Panc1 (cell line): Measurements from ENCODE around the gene AOAH. TPM values are rescaled to one million over a fixed set of nuclear protein-coding genes. Genes with fewer than 3 reads are reported as not detected.

Experiments
- ATAC-seq: fragments of 200-7000 bp; cut with Tn5 transposase; 2 replicates; pipeline ENCODE4 v1.9.1; 2020; ENCODE audit warnings: mild to moderate bottlenecking, moderate library complexity
- BruUV-seq: library from RNA; stranded (reverse); fragments of 400-500 nt; replicated peaks from 2 replicates; lab custom pipeline; 2021; lab: Mats Ljungman, UMichigan
- CTCF ChIA-PET: fragments of 300-600 bp; sonication (Branson Sonifier 250); formaldehyde crosslinking; loops from one replicate; lab custom pipeline; 2022; ENCODE audit warnings: antibody characterized with exemption; lab: Charles Lee
- POLR2A ChIA-PET: fragments of 300-600 bp; sonication (Branson Sonifier 250); formaldehyde crosslinking; loops from one replicate; lab custom pipeline; 2022; ENCODE audit warnings: antibody characterized with exemption; lab: Charles Lee
- DNase-seq: peaks from one replicate; pipeline ENCODE4 v3.0.0-alpha.2; 2010; ENCODE audit warnings: low read depth, low spot score
- H3K27ac ChIP-seq: 2 replicates; pipeline ENCODE4 v1.5.1; 2011; ENCODE audit warnings: mild to moderate bottlenecking, low read length, inconsistent platforms
- H3K27me3 ChIP-seq: fragments of 200-500 bp; sonication (Bioruptor generic); 2 replicates; pipeline ENCODE4 v1.6.0; 2014; ENCODE audit warnings: low read length, inconsistent platforms; ENCODE audit not compliant: control insufficient read depth, insufficient read depth
- H3K36me3 ChIP-seq: fragments of 200-500 bp; sonication (Bioruptor generic); 2 replicates; pipeline ENCODE4 v1.5.1; 2014; ENCODE audit warnings: inconsistent platforms, mild to moderate bottlenecking, low read length, moderate library complexity; ENCODE audit not compliant: control insufficient read depth, insufficient read depth
- H3K4me1 ChIP-seq: 2 replicates; pipeline ENCODE4 v1.5.1; 2011; ENCODE audit warnings: inconsistent platforms, mild to moderate bottlenecking, low read length, moderate library complexity; ENCODE audit not compliant: control insufficient read depth, insufficient read depth
- H3K4me3 ChIP-seq, 2 experiments: 2 replicates each; pipeline ENCODE4 v1.5.1; 2011 to 2012; ENCODE audit warnings: low read depth in 2 of 2, low read length in 2 of 2, mild to moderate bottlenecking in 2 of 2, inconsistent platforms in 1 of 2, moderate library complexity in 1 of 2
- H3K9me3 ChIP-seq: fragments of 200-500 bp; sonication (Bioruptor generic); 2 replicates; pipeline ENCODE4 v1.5.1; 2014; ENCODE audit warnings: low read depth, mild to moderate bottlenecking, inconsistent platforms, low read length, moderate library complexity; ENCODE audit not compliant: control insufficient read depth, insufficient read depth
- POLR2AphosphoS5 ChIP-seq: IDR thresholded peaks from 2 replicates; pipeline ENCODE4 v1.6.1; 2012; ENCODE audit warnings: mild to moderate bottlenecking, low read depth, low read length, moderate library complexity
- REST ChIP-seq, 2 experiments: IDR thresholded peaks; 2 replicates each; pipeline ENCODE4 v1.6.1; 2011 to 2012; ENCODE audit warnings: low read depth in 2 of 2, control low read depth in 1 of 2, low read length in 1 of 2, mild to moderate bottlenecking in 1 of 2, moderate library complexity in 1 of 2; ENCODE audit not compliant: insufficient read depth in 1 of 2
- SIN3A ChIP-seq: IDR thresholded peaks from 2 replicates; pipeline ENCODE4 v1.6.1; 2012; ENCODE audit warnings: low read depth, mild to moderate bottlenecking, low read length, moderate library complexity, borderline replicate concordance; ENCODE audit not compliant: insufficient read depth
- TCF7L2 ChIP-seq: IDR thresholded peaks from 2 replicates; pipeline ENCODE4 v1.6.1; 2011; ENCODE audit warnings: mild to moderate bottlenecking, low read depth, low read length, inconsistent platforms
- in situ Hi-C: cut with HindIII; loops from 2 replicates; pipeline ENCODE4 v1.10.0; 2016; ENCODE audit warnings: low sequenced_read_pairs, low pct_unique_long_range_greater_than_20kb
- intact Hi-C: fragments of 100-400 bp; cut with micrococcal nuclease; formaldehyde crosslinking; loops from one replicate; pipeline ENCODE4 v1.10.0; 2022; ENCODE audit not compliant: unreplicated experiment
- total RNA-seq: library from RNA; stranded (reverse); gene quantifications from one replicate; pipeline ENCODE4 v1.2.1, GENCODE V29; 2021; ENCODE audit not compliant: unreplicated experiment
- TF ChIP-seq, protein P1 (sequence below): fragments of 450-650 bp; IDR thresholded peaks from 2 replicates; pipeline ENCODE4 v1.5.1; 2017; ENCODE audit warnings: mild to moderate bottlenecking

The AOAH gene
- total RNA-seq, 1 experiment from 2014 or later, result 0.31 TPM

DNA sequence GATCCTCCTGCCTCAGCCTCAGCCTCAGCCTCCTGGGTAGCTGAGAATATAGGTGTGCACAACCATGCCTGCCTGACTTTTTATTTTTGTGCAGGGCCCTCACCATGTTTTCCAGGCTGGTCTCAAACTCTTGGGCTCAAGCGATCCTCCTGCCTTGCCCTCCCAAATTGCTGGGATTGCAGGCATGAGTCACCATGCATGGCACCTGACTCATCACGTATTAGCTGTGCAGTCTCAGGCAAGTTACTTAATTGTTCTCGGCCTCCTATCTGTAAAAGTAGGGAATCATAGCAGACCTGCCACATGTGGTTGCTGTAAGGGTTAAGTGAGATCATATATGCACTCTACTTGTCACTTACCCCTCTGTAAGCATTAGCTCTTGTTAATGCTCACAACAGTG lies 217.5 kb downstream of the AOAH start:
- DNase-seq (no peak), ATAC-seq (peak; percentile 45)
- ChIA-PET CTCF (interaction anchor here (0.8 kb wide), 1 partner anchor 675 kb away, joined by 3 read pairs; no protein-coding TSS in a partner anchor), POLR2A (no interaction called here)
- intact Hi-C loops, result no loop called here
- Histone ChIP-seq H3K4me3 (no peak overlapping the region), H3K9me3 (peaks cover 3% of the 10 kb centered on the region; the same call in 1 of the 2 replicates), H3K4me1 (peaks cover 9% of the 10 kb centered on the region), H3K27ac (no peak overlapping the region; the same call in 1 of the 2 replicates), H3K36me3 (no peaks in the 10 kb centered on the region), H3K27me3 (no peaks in the 10 kb centered on the region)
- TF ChIP-seq POLR2AphosphoS5 (no peak), REST (IDR thresholded peaks at IDR 0.05; ENCODE audit: insufficient read depth in 1 of 2, low read depth in 2 of 2, low read length in 1 of 2) (no peak), TCF7L2 (no peak)
- TF ChIP-seq, protein P1, sequence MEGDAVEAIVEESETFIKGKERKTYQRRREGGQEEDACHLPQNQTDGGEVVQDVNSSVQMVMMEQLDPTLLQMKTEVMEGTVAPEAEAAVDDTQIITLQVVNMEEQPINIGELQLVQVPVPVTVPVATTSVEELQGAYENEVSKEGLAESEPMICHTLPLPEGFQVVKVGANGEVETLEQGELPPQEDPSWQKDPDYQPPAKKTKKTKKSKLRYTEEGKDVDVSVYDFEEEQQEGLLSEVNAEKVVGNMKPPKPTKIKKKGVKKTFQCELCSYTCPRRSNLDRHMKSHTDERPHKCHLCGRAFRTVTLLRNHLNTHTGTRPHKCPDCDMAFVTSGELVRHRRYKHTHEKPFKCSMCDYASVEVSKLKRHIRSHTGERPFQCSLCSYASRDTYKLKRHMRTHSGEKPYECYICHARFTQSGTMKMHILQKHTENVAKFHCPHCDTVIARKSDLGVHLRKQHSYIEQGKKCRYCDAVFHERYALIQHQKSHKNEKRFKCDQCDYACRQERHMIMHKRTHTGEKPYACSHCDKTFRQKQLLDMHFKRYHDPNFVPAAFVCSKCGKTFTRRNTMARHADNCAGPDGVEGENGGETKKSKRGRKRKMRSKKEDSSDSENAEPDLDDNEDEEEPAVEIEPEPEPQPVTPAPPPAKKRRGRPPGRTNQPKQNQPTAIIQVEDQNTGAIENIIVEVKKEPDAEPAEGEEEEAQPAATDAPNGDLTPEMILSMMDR, result no peak
- no TSS peak for BruUV-seq
- in situ Hi-C loops, result no loop called here

DNA sequence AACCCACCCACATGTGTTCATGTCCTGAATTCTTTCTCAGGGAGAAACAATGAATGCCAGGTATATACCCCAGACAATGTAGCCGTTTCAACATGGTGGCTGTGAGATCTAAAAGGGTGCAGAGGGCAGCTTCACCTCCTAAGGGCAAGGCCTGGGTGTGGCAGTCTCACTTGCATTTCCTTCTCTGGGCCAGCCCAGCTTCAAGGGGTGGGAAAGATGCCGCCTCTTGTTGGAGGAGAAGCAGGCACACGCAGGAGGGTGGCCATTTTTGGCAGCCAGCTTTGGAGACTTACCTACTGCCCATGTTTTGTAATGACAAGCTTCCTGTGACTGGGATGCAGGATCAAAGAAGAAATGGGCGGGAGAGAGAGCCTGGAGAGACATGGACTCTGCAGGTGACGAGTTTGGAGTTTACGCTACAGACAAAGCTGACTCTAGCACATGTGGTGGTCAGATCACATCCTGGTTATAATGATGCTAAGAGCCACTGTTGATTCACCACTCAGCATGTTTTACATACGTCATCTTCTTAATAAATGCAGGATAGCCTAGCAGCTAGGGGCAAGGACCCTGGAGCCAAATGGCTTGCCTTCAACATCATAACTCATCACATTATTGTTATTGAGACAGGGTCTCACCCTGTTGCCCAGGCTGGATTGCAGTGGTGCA lies 218.0 kb downstream of the AOAH start:
- POLR2A ChIA-PET, result no interaction called here

More for the DNA sequence above, 218.0 kb downstream of the AOAH start:
- Histone ChIP-seq H3K27me3 (no peaks in the 10 kb centered on the region), H3K36me3 (no peaks in the 10 kb centered on the region), H3K27ac (peak overlapping the region; percentile 20; the same call in 1 of the 2 replicates), H3K9me3 (peaks cover 3% of the 10 kb centered on the region; the same call in 1 of the 2 replicates), H3K4me3 (no peak overlapping the region), H3K4me1 (peaks cover 9% of the 10 kb centered on the region)
- in situ Hi-C loops, result no loop called here
- ATAC-seq, result peak; percentile 12; the same call in 1 of the 2 replicates
- TF ChIP-seq, protein P1, result no peak
- TF ChIP-seq SIN3A (no peak), REST (IDR thresholded peaks at IDR 0.05; ENCODE audit: insufficient read depth in 1 of 2, low read depth in 2 of 2, low read length in 1 of 2) (no peak), TCF7L2 (no peak), POLR2AphosphoS5 (no peak)
- BruUV-seq, result no TSS peak
- DNase-seq, result no peak
- intact Hi-C loops, result no loop called here
- CTCF ChIA-PET, result interaction anchor here (0.8 kb wide), 1 partner anchor 676 kb away, joined by 3 read pairs; no protein-coding TSS in a partner anchor
